Umbilical cord (tissue), 2 donors: ENCODE data around the gene FAM156B. TPM values are rescaled to one million over a fixed set of nuclear protein-coding genes. Genes with fewer than 3 reads are reported as not detected.
"Not testable (repeated sequence)": the region's sequence is repeated elsewhere in the genome, so short reads cannot be mapped to it uniquely, and the experiment has no call there.

Experiments
- DNase-seq: peaks from one replicate; pipeline ENCODE4 v3.0.0-alpha.2; 2015; ENCODE audit warnings: low spot score
- total RNA-seq: library from RNA; depleted of rRNA; stranded (reverse); fragments of >200 nt; gene quantifications from one replicate; pipeline ENCODE4 v1.2.3, GENCODE V29; 2014; ENCODE audit warnings: low replicate concordance; ENCODE audit not compliant: insufficient read depth

The FAM156B gene
- total RNA-seq, 1 donor from 2014 or later, result 30.3 TPM

DNA sequence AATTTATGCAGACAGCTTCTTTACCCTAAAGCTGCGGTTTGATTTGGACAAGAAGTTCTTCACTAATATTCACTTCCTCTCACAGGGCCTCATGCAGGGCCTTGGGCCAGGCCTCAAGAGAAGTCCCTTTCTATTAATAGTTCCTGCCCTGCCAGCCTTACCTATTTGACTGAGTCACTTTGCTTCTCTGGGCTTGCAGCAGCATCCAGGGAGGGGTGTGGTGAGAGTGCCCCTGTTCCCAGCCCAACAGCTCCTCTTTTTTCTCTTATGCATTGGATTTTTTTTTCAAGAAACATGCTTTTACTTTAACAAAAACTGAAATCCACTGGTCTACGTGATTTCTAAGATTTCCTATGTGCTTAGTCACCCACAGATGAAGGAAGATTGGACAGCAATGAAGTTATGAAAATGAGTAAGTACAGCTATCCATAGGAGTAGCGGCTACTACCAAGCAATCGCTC is 26.7 kb downstream of the FAM156B start:
- DNase-seq, result peak; percentile 69

DNA sequence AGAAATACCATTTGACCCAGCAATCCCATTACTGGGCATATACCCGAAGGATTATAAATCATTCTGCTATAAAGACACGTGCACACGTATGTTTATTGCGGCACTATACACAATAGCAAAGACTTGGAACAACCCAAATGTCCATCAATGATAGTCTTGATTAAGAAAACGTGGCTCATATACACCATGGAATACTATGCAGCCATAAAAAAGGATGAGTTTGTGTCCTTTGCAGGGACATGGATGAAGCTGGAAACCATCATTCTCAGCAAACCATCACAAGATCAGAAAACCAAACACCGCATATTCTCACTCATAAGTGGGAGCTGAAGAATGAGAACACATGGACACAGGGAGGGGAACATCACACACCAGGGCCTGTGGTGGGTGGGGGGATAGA is 33.1 kb downstream of the FAM156B start:
- not testable (repeated sequence) for DNase-seq

DNA sequence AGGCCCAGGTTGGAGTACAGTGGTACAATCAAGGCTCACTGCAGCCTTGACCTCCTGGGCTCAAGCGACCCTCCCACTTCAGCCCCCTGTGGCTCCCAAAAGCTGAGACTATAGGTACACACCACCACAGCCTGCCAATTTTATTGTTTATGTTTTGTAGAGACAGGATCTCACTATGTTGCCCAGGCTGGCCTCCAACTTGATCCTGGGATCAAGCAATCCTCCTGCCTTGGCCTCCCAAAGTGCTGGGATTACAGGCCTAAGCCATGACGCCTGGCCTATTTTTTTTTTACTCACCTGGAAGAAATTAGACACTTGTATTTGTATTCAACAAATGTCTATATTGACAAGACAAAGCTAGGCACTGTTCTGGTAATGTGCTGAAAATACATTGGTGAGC is 36.1 kb downstream of the FAM156B start:
- DNase-seq, result no peak

DNA sequence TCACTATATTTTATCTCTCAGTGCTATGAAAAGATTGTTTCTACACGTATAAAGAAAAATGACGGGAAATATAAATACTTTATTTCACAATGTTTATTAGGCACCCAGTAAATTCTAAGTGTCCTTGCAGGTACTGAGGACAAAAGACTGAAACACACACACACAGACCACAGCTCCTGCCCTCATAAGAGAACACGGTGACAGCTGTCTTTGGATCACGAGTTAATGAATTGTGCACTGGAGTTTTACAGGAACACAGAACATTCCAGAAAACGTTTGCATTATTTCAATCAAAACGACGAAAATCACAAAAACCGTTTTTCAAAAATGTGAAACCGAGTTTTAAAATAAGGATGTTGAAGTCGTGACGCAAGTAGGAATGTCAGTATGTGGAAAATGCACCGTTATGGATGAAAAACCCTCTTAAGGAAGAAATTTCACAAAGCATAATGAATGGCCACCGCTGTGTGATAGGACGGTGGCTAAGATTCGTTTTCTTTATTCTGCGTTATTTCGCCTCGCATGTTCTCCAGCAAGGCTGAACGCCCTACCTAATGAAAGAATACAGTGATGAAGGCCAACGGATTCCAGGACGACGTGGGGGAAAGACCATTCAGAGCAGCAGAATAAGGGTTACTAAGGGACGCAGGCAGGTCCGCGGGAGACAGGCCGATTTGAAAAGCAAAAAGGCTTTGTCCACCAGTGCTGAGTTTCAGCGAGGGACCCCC is 37.0 kb downstream of the FAM156B start:
- no peak for DNase-seq

DNA sequence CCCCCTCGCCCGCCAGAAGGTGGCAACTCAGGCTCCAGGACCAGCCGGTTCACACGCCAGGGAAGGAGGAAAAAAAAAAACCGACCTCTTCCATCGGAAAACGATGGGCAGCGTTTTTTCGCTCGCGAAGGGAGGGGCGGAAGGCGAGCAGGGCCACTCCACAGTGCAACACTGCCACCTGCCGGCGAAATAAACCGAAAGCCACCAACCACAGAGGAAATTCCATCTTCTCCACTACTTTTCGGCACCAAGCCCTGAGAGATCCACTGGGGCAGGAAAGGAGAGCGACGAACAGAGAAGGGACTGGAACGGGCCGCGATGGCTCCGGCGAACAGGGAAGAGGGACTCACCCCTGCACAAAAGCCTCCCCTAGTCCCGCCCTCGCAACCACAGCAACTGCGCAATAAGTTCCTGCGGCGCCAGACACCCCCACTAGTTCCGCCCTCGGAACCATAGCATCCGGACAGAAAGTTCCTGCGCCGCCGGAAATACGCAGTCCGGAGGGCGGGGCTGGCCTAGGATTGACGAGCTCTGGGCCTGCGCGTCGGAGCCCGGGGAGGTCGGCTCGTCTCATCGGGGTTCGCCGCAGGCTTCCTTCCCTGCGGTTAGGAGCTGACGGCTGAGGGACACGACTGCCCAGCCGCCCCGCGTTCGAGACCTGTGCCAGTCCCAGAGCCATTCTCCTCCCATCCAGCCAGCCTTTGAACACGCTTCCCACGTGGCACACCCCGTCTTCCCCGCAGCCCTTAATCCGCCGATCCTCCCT is 37.8 kb downstream of the FAM156B start:
- DNase-seq, result peak; percentile 96

DNA sequence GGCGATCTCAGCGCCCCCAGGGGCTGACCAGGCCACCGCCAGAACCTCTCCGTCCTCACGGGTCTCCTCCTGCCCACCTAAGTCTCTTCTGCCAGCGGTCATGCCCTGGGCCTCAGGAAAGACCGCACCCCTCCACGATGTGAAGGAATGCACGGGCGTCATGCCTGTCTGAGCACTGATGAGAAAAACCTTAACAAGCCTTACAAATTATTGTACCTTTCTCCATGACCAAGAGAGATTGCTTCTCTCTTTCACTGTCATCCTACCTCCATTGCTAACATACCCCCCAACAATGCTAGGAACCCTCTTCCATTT is 38.3 kb downstream of the FAM156B start:
- peak; percentile 40 for DNase-seq

DNA sequence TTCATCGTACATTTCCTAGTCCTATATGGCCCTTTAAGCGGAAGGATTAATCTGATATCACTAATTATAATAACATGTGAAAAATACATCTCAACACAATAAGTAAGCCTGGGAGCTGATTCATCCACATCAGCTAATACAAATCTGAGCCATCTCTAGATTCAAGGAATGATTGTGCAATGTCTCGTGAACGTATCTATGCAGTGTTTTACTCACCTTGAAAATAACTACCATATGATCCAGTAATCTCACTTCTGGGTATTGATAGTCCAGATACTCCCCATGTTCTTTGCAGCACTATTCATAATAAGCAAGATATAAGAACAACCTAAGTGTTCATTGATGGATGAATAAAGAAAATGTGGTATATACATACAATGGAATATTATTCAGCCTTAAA is 43.6 kb downstream of the FAM156B start:
- not testable (repeated sequence) for DNase-seq

DNA sequence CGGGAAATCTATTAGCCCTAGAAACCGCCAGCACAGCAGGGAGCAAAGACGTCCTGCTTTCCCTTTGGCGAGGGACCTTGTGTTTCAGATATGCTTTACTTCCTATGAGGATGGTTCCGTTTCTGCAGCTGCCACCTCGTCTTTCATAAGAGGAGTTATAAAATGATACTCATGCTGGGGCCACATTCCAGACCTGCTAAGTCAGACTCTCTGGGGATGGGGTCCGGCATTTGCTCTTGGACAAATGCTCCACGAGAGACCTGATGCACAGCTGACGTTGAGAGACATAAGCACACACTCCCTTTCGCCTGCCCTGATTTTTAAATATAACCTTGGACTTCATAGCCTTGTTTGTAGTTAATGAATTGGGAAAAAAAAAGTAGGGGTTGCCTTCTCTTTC is 44.6 kb downstream of the FAM156B start:
- DNase-seq, result not testable (repeated sequence)

DNA sequence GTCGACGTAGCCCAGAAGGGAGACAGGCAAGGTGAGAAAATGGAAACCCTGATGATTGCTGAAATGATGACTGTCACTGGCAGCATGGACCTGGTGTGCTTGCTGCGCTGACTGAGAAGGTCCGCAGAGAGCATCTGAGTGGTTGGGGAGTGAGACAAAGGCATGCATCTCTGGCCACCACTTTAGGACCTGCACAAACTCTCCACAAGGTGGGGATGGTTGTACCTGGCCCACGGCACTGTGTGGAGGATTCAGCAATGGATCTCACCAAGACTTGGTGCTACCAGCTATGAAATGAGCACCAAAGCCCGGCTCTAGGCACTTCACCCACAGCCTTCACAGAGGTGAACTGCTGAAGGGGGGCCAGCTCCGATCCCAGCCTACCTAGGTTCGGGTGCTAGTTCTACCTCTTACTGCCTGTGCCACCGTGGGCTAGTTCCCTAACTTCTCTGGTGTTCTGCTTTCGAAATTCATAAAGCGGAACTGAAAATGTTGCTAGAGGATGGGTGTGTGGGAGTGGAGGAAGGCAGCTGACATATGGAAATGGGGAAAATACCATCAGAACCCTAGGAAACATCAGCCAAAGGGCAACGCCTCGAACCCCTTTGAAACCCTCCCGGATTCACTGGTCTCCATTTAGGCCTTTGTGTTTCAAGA is 48.8 kb downstream of the FAM156B start:
- not testable (repeated sequence) for DNase-seq

DNA sequence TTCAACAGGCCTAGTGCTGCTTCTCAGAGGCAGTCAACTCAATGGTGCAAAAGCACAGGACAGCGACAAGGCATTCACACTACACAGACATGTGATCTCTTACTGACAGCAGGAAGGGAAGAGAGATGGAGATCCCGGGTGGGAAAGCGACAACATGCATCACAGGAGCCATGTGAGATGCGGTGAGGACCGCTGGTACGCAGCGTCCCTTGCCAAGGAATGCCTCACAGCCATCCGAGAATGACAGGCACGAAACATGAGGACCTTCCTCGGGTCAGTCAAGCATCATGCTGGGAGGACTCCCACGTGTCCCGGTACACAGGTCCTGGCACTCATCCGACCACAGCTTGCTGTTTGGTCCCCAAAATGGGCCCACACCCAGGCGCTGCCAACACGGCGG is 50.4 kb downstream of the FAM156B start:
- DNase-seq, result not testable (repeated sequence)

DNA sequence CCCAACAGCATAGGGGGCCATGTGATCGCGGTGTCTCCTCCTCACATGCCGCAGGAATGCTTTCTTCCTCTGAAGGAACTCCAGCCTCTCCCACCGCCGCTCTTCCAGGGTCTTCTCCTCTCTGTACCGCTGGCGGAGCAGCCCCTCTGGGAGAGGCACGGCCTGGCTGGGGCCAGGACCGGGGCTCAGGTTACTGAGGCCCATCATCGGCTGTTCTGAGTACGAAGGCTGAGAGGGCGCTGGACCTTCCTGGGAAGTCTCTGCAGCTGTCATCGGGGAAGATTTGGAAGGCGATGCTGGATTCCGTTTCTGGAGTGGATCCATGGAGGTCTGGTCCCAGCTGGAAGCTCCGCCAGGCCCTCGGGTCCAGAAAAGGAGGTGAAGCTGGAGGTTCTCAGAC is 51.1 kb downstream of the FAM156B start:
- DNase-seq, result not testable (repeated sequence)

DNA sequence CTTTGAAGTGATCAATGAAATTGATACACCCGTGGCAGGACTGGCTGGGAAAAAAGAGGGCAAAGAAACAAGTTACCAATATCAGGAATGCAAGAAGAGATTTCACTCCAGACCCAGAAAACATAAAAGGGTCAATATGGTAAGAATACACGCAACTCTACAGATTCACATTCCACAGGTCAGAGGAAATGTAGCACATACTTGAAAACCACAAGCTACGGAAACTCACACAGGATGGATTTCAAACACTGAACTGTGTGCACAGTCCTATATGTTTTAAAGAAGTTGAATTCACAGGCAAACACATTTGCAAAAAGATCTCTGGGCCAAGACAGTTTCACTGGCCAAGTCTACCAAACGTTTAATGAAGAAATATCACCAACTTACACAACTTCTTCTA is 52.2 kb downstream of the FAM156B start:
- DNase-seq, result not testable (repeated sequence)

DNA sequence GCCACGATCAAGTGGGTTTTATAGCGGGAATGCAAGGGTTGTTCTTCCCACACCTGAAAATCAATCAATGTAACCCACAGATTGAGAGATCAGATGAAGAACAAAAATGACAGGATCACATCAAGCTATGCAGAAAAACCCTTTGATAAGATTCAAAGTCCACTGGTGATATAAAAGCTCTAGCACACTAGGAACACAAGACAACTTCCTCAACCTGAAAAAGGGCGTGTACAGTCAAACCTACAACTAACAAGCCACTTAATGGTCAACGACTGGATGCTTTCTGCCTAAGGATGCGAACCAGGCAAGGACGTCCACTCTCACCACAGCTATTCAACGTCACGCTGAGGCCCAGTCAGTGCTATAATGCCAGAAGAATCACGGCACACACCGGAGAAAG is 52.8 kb downstream of the FAM156B start:
- DNase-seq, result not testable (repeated sequence)

Other genes starting within 250 kb of the FAM156B start
- not detected for gene SSX7, start 242.4 kb upstream of the FAM156B start, total RNA-seq
- gene SSX2, start 190.2 kb upstream of the FAM156B start, total RNA-seq, result not detected
- gene SSX2B, start 146.1 kb upstream of the FAM156B start, total RNA-seq, result not detected
- gene SPANXN5, start 99.9 kb upstream of the FAM156B start, total RNA-seq, result not detected
- gene XAGE5, start 86.0 kb upstream of the FAM156B start, total RNA-seq, result not detected
- not detected for gene XAGE3, start 29.2 kb upstream of the FAM156B start, total RNA-seq
- gene FAM156A, start 61.2 kb downstream of the FAM156B start, total RNA-seq, result 17.3 TPM
- not detected for gene GPR173, start 151.5 kb downstream of the FAM156B start, total RNA-seq
- gene TSPYL2, start 185.0 kb downstream of the FAM156B start, total RNA-seq, result 22.4 TPM
- 12.8 TPM for gene KANTR, start 196.8 kb downstream of the FAM156B start, total RNA-seq